HG03280 (cell line): ENCODE results near the gene ZFR.

Experiments
- ATAC-seq: cut with Tn5 transposase; IDR thresholded peaks from one replicate; pipeline ENCODE4 v1.9.1; 2021; ENCODE audit warnings: mild to moderate bottlenecking, moderate library complexity; ENCODE audit not compliant: unreplicated experiment

ZFR gene

DNA sequence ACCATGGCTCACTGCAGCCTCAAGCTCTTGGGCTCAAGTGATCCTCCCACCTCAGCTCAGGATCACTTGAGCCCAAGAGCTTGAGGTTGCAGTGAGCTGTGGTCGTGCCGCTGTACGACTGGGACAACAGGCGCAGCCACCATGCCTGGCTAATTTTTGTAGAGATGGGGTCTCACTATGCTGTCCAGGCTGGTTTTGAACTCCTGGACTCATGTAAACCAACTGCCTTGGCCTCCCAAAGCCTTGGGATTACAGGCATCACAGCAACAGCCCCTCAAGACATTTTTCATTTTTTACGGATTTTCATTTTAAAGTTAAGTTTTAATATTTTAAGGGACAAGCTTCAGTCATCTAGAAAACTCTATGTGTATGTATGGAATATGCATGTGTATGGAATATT is 78.9 kb downstream of the ZFR start:
- ATAC-seq: no peak

DNA sequence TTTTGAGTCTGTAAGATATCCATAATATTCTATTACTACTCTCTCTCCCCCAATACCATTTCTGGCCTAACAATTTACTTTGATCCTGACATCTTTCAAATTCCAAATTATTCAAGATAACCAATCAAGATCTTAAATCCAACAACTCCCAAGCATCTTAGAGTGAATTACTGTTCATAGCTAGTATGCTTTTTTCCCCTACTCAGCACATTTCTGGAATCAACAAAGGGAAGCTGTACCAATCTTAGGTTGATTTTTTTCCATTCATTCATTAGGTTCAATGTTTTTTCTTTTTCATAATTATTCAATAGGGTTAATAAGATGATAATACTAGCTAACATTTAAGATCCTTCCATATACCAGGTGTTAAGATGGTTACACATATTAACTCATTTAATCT is 81.5 kb downstream of the ZFR start:
- ATAC-seq: no peak

DNA sequence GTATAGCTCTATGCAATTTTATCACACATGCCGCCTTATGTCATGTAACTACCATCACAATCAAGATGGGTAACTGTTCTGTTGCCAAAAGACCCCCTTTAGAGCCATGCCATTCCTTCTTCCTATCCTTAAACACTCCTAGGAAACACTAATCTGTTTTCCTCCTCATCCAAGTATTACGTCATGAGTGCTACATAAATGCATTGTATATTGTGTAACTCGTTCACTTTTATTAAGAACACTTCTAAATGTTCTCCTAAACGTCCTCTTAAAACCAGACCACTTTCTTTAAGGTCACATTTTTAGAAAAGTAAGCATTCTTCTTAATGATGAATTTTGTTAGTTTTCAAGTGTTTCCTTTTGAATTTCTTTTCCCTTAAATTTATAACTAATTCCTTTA is 82.0 kb downstream of the ZFR start:
- ATAC-seq: no peak

DNA sequence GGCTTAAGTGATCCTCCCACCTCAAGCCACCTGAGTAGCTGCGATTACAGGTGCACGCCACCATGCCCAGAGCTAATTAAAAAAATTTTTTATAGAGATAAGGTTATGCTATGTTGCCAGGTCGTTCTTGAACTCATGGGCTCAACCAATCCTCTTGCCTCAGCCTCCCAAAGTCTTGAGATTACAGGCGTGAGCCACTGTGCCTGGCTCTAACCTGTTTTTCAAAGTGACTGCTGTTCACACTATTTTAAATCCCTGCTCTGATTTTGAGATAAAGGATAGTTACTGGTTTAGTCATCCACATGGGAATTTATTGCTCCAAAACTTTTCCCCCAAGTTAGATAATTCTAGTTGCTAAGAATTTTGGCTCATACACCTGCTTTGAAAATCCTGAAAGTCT is 83.6 kb downstream of the ZFR start:
- no peak for ATAC-seq

DNA sequence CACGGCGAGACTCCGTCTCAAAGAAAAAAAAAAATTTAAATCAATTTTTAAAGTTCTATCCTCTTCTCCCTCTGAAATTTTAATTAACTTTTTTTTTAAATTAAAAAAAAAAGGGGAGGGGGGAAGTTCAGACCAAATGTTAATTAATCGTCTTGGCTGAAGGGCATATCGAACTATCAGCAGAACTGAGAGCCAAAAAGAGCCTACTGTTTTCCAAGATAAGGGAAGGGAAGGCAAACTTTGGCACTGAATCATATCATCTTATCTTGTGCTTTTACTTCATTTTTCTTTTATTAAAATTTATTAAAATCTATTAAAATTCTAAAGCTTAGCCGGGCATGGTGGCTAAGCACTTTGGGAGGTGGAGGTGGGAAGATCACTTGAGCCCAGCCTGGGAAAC is 85.9 kb downstream of the ZFR start:
- ATAC-seq: no peak

DNA sequence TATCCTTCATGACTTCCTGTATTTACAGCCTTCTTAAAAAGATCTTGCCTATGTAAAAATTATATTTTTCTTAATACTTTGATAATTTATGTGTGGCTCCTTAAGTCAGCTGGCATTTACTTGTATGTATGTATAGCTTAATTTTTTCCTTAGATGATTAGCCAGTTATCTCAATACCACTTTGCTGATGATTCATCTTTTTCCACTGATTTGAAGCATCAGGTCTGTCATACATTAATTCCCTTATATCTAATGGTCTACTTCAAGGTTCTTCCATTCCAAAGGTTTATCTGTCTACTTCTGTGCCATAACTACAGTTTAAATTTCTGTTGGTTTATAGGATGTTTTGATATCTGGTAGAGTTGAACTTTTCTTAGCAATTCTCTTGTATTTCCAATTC is 86.9 kb downstream of the ZFR start:
- ATAC-seq: no peak

DNA sequence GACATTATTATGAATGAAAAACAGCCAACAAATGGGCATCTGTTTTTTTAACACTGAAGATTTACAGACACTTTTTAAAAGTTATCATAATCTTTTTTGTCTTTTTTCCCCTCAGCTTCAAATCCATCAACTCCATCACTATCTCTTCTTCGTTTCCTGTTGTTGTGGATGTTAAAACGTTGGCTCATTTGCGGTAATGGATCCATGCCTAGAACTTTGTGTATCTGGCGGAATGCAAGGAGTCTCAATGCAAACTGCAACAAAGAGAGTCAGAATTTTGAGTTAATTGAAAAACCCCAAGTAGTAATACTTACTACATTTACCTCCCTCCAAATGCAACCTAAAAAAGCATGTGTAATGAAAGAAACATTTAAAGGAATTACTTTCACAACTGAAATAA is 88.9 kb downstream of the ZFR start:
- ATAC-seq: no peak

DNA sequence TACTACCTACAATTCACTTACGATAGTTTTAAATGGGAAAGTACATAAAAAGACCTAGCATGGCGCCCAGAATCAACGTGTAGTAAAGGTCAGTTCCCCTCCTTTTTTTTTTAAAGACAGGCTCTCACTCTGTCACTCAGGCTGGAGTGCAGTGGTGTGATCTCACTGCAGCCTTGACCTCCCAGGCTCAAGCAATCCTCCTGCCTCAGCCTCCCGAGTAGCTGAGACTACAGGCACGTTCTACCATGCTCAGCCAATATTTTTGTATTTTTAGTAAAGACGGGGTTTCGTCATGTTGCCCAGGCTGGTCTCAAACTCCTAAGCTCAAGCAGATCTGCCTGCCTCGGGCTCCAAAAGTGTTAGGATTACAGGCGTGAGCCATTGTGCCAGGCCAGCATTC is 91.1 kb downstream of the ZFR start:
- ATAC-seq: no peak

DNA sequence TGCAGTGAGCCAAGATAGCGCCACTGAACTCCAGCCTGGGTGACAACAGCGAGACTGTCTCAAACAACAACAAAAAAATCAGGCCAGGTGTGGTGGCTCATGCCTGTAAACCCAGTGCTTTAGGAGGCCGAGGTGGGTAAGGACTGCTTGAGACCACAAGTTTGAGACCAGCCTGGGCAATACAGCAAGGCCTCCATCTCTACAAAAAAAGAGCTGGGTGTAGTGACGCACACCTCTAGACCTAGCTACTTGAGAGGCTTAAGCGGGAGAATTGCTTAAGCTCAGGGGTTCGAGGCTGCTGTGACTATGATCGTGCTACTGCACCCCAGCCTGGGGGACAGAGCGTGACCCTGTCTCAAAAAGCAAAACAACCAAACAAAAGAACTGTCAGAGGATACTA is 91.9 kb downstream of the ZFR start:
- no peak for ATAC-seq

DNA sequence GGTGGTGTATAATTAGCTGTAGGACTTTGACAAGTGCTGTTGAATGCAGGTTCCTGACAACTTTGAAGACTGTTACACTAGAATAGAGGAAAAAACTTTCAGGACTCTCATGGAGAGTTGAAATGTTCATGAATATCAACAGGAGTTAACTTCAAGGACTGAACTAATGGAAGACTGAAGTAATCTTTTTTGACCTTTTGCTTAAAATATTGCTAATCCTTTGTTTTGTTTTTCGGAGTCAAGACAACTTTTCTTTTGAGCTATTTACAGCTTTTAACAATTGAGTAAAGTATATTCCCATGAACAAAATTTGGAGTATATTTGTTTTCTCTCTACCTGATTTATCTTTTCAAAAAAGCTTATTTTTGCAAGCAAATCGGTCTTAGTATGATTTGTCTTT is 97.7 kb downstream of the ZFR start:
- no peak for ATAC-seq

DNA sequence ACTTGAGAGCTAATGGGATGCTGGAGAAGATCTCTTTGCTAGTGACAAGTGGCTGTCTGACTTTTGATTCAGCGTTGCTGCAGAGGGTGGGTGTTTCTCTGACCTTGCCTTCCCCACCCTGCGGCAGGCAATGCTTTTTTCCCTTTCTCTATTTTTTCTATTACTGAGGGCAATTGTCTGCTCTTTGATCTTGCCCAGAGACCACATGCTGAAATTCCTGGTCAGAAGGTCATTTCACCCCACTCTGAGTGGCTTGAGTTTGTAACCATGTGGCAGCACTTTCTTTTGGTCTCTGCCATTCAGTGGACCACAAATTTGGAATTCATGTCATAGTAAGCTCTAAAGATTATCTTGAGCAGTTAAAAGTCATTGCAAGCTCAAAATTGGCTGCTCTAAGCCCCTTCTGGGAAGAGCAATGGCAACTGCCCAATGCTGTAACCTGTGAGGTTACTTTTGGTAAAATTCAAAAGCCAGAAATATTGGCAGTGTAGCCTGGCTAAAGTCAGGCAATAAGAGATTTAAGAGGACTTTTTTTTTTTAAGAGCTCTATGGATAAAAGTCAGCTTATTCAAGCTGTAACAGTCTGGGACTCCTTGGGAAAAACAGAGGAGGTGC is 101.4 kb downstream of the ZFR start:
- no peak for ATAC-seq

DNA sequence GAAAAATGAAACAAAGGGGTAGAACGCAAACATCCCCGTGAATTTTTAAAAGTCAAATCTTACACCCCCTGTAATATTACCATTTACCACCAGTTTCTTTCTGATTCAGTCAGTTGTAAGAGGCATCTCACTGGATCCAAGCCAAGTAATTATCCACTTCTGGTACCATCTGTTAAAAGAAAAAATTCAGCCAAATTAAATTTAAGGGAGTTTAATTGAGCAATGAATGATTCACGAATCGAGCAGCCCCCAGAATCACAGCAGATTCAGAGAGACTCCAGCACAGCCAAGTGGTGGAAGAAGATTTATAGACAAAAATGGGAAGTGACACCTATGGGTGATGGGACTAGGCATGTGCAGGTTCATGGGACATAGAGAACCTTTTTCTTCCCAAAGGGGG is 101.9 kb downstream of the ZFR start:
- ATAC-seq: no peak

DNA sequence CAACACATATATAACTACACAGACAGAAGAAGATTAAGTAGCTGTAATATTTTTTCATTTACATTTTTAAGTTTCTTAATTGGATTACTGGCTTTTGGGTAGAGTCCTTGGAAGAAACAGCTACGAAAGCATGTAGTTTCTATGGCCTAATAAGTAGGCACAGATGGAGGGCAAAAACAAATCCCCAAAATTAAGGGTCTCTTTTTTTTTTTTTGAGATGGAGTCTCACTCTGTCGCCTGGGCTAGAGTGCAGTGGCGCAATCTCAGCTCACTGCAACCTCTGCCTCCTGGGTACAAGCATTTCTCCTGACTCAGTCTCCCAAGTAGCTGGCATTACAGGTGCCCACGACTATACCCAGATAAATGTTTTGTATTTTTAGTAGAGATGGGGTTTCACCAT is 104.7 kb downstream of the ZFR start:
- no peak for ATAC-seq

DNA sequence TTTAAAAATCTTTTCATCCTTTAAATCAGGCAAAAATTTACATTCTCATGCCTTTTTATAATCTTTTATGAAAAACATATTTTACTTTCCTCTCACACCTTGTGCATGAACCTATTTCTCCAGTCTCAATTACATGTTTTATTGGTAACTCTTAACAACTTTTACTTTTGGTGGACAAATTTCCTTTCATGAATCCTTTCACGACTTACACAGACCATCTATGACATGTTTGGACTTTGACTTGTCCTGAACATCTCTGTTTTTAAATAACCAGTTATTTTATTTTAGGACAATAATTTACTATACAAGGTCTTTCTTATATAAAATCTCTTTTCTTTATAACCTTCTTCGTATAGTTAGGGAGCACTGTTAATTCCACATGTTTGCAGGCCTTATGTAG is 105.3 kb downstream of the ZFR start:
- ATAC-seq: no peak

DNA sequence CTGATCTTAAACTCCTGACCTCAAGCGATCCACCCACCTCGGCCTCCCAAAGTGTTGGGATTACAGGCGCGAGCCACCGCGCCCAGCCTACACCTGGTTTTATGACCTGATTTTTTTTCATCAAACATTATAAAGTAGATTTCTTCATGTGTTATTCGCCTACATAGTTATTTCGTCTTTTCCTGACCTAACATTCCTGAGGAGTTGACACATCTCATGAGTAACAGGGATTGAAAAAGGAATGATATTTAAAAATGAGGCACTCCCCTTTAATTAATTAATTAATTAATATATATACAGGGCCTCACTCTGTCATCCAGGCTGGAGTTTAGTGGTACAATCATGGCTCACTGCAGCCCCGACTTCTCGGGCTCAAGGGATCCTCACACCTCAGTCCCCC is 111.6 kb downstream of the ZFR start:
- no peak for ATAC-seq

DNA sequence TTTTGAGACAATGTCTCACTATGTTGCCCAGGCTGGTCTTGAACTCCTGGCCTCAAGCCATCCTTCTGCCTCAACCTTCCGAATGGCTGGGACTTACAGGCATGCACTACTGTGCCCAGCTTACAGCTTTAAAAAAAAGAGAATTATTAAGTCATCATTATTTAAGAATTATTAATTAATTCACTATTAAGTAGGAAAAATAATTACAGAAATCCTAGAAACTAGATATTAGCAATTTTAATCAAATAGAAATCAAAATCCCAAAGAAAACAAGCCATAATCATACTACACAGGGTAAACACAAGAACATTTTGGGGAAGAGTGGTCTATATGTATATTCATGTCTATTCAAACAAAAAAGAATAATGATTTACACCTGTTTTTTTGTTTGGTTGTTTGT is 112.2 kb downstream of the ZFR start:
- no peak for ATAC-seq

DNA sequence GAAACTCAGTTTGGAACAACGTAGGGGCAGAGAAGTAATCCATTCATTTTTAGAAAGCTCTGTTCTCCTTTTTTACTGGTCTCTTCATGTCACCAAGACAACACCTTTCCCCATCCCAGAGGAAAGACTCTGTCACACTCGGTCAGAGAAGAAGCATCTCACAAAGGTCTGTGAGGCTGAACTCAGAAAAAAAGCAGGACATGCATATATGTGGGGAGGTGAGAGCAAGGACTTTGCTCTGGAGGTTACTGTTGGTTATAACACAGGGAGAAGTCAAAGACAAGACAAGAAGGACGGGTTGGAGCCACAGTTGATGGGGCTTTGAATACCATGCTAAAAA is 112.6 kb downstream of the ZFR start:
- ATAC-seq: no peak

DNA sequence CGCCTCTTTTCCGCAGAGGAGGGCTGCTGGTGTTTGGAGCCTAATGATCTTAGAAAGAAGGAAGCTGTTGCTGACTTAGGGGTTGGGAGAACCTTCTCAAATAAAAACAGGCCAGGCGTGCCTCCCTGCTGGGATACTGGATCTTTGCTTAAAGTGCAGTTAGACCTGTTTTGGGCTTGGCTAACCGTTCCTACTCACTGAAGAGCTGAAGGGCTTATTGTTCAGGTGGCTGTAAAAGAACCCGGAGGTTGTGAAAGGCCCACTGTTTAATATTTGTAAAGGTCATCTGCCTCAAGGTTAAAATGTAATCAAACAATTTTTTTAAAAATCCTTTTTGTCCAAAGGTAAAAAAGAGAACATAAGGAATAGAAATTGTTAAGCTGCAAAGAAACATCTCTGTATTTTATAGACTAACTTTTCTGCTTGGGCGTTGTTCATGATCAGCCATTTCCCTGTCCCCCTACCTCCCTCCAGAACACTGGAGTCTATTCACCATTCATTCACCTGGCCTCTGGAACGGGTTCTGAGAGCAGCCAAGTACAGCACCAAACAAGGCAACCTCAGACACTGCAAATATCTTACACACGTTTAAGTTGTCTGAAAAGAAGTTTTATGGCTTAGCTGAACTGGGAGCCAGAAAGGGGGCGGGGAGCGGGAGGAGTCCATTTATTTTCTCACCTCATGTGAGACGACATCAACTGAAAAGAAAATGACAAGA is 113.2 kb downstream of the ZFR start:
- ATAC-seq: no peak

DNA sequence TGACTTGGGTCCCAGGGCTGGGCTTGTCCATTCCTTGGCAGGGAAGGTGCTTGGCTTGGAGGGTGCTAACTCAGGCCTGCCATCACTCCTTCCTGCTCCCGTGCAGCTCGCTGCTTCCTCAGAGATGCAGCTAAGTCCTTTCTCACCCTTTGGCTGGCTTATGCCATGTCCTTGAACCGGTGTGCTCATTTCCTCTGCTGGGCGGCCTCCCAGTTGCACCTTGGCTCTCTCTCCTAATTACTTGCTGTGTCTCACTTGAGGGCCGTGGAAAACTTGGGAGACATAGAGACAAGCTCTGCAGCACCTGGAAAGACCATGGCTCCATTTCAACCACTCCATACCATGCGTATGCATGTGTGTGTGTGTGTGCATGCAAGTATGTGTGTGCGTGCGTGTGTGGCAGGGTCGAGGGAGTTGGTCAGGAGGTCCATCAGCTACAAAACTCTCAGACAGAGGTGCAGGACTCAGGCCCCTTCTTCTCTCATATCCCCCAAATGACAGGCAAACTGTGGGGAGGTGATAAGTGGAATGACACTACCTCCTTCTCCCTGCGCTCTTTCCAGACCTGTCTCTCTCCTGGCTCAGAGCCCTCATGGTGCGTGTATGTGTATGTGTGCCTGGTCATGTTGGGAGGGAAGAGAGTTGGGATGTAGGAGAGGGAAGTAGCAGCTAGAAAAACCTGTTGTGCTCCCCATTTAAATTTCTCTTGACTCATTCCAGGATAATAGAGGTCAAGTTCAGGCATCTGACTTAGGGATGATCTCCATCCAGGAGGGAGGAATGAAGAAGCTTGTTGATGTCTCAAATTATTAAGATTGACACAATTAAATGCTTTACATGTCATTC is 114.2 kb downstream of the ZFR start:
- ATAC-seq: no peak

DNA sequence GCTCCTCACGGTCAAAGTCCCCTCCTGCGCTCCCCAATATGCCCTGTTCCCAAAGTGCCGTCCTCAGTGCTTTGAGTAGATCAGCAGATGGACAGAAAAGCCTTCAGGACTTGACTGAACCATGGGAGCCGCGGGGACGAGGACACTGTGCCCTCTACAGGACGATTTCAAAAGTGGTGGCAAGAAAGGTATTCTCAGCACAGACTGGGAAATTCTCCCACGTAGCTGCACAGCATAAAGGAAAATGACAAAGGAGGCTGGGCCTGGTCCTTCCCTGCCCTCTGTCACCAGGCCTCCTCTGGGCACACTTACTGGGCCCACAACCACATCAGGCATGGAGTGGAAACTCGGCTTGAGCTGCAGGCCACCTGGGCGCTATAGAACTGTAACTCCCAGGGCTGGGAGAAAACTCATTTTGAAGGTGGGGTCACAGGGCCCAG is 115.1 kb downstream of the ZFR start:
- ATAC-seq: peak; percentile 72

DNA sequence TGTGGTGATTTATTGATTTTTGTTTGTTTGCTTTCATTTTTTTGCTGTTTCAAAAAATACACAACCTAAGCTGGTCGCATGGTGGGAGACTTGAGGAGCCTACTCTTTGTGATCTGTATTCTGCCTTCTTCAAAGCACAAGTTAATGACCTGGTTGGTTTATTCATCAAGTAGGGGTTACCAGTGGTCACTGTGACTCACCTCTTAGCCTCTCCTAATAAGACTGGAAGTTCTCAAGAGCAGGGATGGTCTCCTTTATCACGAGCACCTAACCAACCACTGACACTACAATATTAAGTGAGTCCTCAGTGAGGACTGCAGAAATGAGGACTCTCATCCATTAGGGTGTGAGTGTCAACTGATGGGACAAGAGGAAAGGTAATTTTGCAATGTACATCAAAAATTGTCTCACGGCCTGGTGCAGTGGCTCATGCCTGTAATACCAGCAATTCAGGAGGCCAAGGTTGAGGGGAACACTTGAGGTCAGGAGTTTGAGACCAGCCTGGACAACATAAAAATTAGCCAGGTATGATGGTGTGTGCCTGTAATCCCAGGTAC is 118.2 kb downstream of the ZFR start:
- ATAC-seq: no peak

DNA sequence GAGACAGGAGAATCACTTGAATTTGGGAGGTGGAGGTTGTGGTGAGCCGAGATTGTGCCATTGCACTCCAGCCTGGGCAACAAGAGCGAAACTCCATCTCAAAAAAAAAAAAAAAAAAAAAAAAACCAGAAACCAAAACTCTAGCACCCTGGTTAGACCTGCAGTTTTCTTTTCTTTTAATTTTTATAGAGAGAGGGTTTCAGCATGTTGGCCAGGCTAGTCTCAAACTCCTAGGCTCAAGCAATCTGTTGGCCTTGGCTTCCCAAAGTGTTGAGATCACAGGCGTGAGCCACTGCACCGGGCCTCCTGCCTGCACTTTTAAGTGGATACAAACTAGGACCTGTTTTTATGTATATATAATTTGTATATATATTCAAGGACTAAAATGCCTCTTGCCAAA is 118.9 kb downstream of the ZFR start:
- ATAC-seq: no peak
